Caco-2 (cell line): ENCODE measurements around the gene AUH. TPM values are rescaled to one million over a fixed set of nuclear protein-coding genes. Genes with fewer than 3 reads are reported as not detected.

Source experiments
- BruUV-seq: library from RNA; stranded (reverse); fragments of 400-500 nt; replicated peaks from 2 replicates; lab custom pipeline; 2021; lab: Mats Ljungman, UMichigan
- CTCF ChIA-PET: fragments of 300-600 bp; sonication (Branson Sonifier 250); formaldehyde crosslinking; loops from one replicate; lab custom pipeline; 2022; ENCODE audit warnings: antibody characterized with exemption; lab: Charles Lee
- POLR2A ChIA-PET: fragments of 300-600 bp; sonication (Branson Sonifier 250); formaldehyde crosslinking; loops from one replicate; lab custom pipeline; 2022; ENCODE audit warnings: antibody characterized with exemption; lab: Charles Lee
- DNase-seq, 2 experiments: peaks; one replicate each; pipeline versions ENCODE4 v3.0.0 to v3.0.0-alpha.2; 2020 to 2022
- H3K27me3 ChIP-seq: replicated peaks from 2 replicates; pipeline ENCODE4 v1.6.0; 2011; ENCODE audit warnings: low read length; ENCODE audit not compliant: control insufficient read depth, insufficient read depth
- H3K36me3 ChIP-seq: 2 replicates; pipeline ENCODE4 v1.5.1; 2011; ENCODE audit warnings: low read length; ENCODE audit not compliant: control insufficient read depth, insufficient read depth
- H3K4me1 ChIP-seq: fragments of 250-450 bp; sonication (Bioruptor Pico); 2 replicates; pipeline ENCODE4 v1.5.1; 2020; ENCODE audit warnings: mild to moderate bottlenecking
- H3K4me3 ChIP-seq: 2 replicates; pipeline ENCODE4 v1.5.1; 2011; ENCODE audit warnings: low read depth, mild to moderate bottlenecking, control low read depth, low read length
- H3K9me3 ChIP-seq: fragments of 250-450 bp; sonication (Bioruptor Pico); 2 replicates; pipeline ENCODE4 v1.5.1; 2020; ENCODE audit warnings: mild to moderate bottlenecking, moderate library complexity
- H3K27ac Mint-ChIP-seq: one replicate; pipeline ENCODE4 v1.8.0; 2022; ENCODE audit warnings: mixed read lengths; ENCODE audit not compliant: unreplicated experiment
- H3K27me3 Mint-ChIP-seq: one replicate; pipeline ENCODE4 v1.8.0; 2022; ENCODE audit warnings: mixed read lengths; ENCODE audit not compliant: insufficient read depth, unreplicated experiment
- H3K36me3 Mint-ChIP-seq: one replicate; pipeline ENCODE4 v1.8.0; 2022; ENCODE audit warnings: mild to moderate bottlenecking, mixed read lengths; ENCODE audit not compliant: insufficient read depth, unreplicated experiment
- H3K4me1 Mint-ChIP-seq: one replicate; pipeline ENCODE4 v1.8.0; 2022; ENCODE audit warnings: low read depth, mixed read lengths; ENCODE audit not compliant: unreplicated experiment
- H3K4me3 Mint-ChIP-seq: one replicate; pipeline ENCODE4 v1.8.0; 2022; ENCODE audit warnings: mild to moderate bottlenecking, moderate library complexity, mixed read lengths; ENCODE audit not compliant: unreplicated experiment
- H3K9me3 Mint-ChIP-seq: one replicate; pipeline ENCODE4 v1.8.0; 2022; ENCODE audit warnings: mixed read lengths; ENCODE audit not compliant: unreplicated experiment
- CTCF ChIP-seq, 2 experiments: fragments of 200-600 bp in 1 of 2; IDR thresholded peaks; 1 replicate in 1 of 2; 2 replicates in 1 of 2; pipeline versions ENCODE4 v1.5.1 to v1.8.0; 2011 to 2022; ENCODE audit warnings: antibody characterized with exemption in 1 of 2, control low read depth in 1 of 2, inconsistent platforms in 1 of 2, low read depth in 1 of 2, low read length in 1 of 2, mild to moderate bottlenecking in 1 of 2, moderate library complexity in 1 of 2; ENCODE audit not compliant: insufficient read depth in 1 of 2, severe bottlenecking in 1 of 2, unreplicated experiment in 1 of 2
- intact Hi-C: fragments of 100-400 bp; cut with micrococcal nuclease; formaldehyde crosslinking; loops from one replicate; pipeline ENCODE4 v1.10.0; 2022; ENCODE audit not compliant: unreplicated experiment
- total RNA-seq: library from RNA; stranded (reverse); gene quantifications from 2 replicates; pipeline ENCODE4 v1.2.3, GENCODE V29; 2022

AUH gene
- total RNA-seq, 1 experiment from 2014 or later: 10.3 TPM

GRCh38 chr9:91410161-91410560 is 48.4 kb upstream of the AUH start:
- Mint-ChIP-seq H3K4me3 (no peak overlapping the region), H3K4me1 (no peaks in the 10 kb centered on the region), H3K27me3 (no peaks in the 10 kb centered on the region), H3K36me3 (peaks cover 28% of the 10 kb centered on the region), H3K27ac (no peak overlapping the region), H3K9me3 (no peaks in the 10 kb centered on the region)
- H3K4me1 ChIP-seq: peaks cover 8% of the 10 kb centered on the region
- no peaks in the 10 kb centered on the region for H3K36me3 ChIP-seq
- TSS peak; percentile 43 for BruUV-seq
- no peaks in the 10 kb centered on the region for H3K9me3 ChIP-seq
- CTCF ChIA-PET: no interaction called here
- no peak for DNase-seq
- TF ChIP-seq CTCF (IDR thresholded peaks at IDR 0.05; ENCODE audit: insufficient read depth in 1 of 2, low read depth in 1 of 2, low read length in 1 of 2, severe bottlenecking in 1 of 2, unreplicated experiment in 1 of 2): no peak
- intact Hi-C loops: loop anchor here (2.0 kb wide), 1 partner anchor 25 kb away; no protein-coding TSS in a partner anchor
- POLR2A ChIA-PET: no interaction called here
- H3K27me3 ChIP-seq: no peaks in the 10 kb centered on the region
- H3K4me3 ChIP-seq: no peak overlapping the region

GRCh38 chr9:91408475-91408874 is 46.8 kb upstream of the AUH start:
- H3K36me3 Mint-ChIP-seq: peaks cover 23% of the 10 kb centered on the region
- CTCF ChIA-PET: no interaction called here
- no peaks in the 10 kb centered on the region for H3K9me3 ChIP-seq
- no peaks in the 10 kb centered on the region for H3K4me1 Mint-ChIP-seq
- no peak overlapping the region for H3K27ac Mint-ChIP-seq
- H3K9me3 Mint-ChIP-seq: no peaks in the 10 kb centered on the region
- no peak overlapping the region for H3K4me3 ChIP-seq
- intact Hi-C loops: no loop called here
- H3K4me1 ChIP-seq: peaks cover 8% of the 10 kb centered on the region
- H3K4me3 Mint-ChIP-seq: no peak overlapping the region
- POLR2A ChIA-PET: no interaction called here
- no peaks in the 10 kb centered on the region for H3K27me3 Mint-ChIP-seq
- no TSS peak for BruUV-seq
- TF ChIP-seq CTCF (IDR thresholded peaks at IDR 0.05; ENCODE audit: insufficient read depth in 1 of 2, low read depth in 1 of 2, low read length in 1 of 2, severe bottlenecking in 1 of 2, unreplicated experiment in 1 of 2): no peak
- no peak for DNase-seq
- H3K27me3 ChIP-seq: no peaks in the 10 kb centered on the region
- H3K36me3 ChIP-seq: no peaks in the 10 kb centered on the region

DNA sequence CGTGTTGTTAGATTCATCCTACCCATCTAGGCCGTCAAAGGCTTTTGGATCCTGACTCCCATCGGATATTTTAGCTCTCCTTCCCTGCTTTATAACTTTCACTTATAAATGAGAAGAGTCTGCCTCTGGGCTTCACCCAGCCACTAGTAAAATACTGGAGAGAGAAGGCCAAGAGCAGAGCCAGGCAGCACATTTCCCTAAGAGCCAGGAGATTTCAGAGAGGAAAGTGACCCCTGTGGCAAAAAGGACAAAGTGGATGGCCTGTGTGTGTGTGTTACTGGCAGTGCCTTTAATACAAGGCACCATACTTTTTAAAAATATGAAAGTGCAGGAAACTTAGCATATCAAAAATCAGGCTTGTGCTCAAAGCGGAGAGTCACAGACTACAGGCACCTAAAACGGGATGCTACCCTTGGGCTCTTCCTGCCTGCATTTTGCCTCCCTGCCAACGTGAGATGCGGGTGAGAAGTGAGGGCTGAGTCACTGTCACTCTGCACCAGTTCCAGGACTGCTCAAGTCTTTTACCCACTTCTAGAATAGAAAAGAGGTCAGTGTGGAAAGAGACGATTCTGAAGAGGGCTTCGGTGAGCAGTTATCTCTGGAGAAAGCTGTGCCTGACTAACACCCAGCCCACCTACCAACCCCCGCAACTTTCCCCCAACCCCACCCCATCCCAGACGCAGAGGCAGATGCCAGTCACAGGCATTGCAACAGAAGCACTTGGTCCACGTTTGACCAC is 46.0 kb upstream of the AUH start:
- ChIA-PET POLR2A (no interaction called here), CTCF (no interaction called here)
- Histone ChIP-seq H3K36me3 (no peaks in the 10 kb centered on the region), H3K4me3 (no peak overlapping the region), H3K9me3 (no peaks in the 10 kb centered on the region), H3K4me1 (peaks cover 8% of the 10 kb centered on the region), H3K27me3 (no peaks in the 10 kb centered on the region)
- no peaks in the 10 kb centered on the region for H3K9me3 Mint-ChIP-seq
- H3K27ac Mint-ChIP-seq: peak overlapping the region; percentile 55
- DNase-seq: no peak
- BruUV-seq: no TSS peak
- H3K27me3 Mint-ChIP-seq: no peaks in the 10 kb centered on the region
- no peak for TF ChIP-seq CTCF (IDR thresholded peaks at IDR 0.05; ENCODE audit: insufficient read depth in 1 of 2, low read depth in 1 of 2, low read length in 1 of 2, severe bottlenecking in 1 of 2, unreplicated experiment in 1 of 2)
- intact Hi-C loops: no loop called here
- peaks cover 23% of the 10 kb centered on the region for H3K36me3 Mint-ChIP-seq
- no peaks in the 10 kb centered on the region for H3K4me1 Mint-ChIP-seq
- H3K4me3 Mint-ChIP-seq: no peak overlapping the region
